Parathyroid adenoma (tissue), 2 donors: ENCODE measurements around the gene SYT7.

Experiments
- H2AFZ ChIP-seq: fragments of 300-600 bp; sonication (generic); one replicate; pipeline ENCODE4 v1.7.0; 2017; ENCODE audit warnings: antibody characterized with exemption, mild to moderate bottlenecking
- H3K27ac ChIP-seq: fragments of 300-600 bp; sonication (generic); one replicate; pipeline ENCODE4 v1.7.0; 2017
- H3K27me3 ChIP-seq: fragments of 300-600 bp; sonication (generic); one replicate; pipeline ENCODE4 v1.7.0; 2017; ENCODE audit warnings: low read length; ENCODE audit not compliant: control insufficient read depth, insufficient read depth
- H3K36me3 ChIP-seq: fragments of 300-600 bp; sonication (generic); one replicate; pipeline ENCODE4 v1.7.0; 2017; ENCODE audit warnings: low read length; ENCODE audit not compliant: control insufficient read depth, insufficient read depth
- H3K4me1 ChIP-seq: fragments of 300-600 bp; sonication (generic); one replicate; pipeline ENCODE4 v1.7.0; 2017; ENCODE audit warnings: control low read depth
- H3K4me2 ChIP-seq: fragments of 300-600 bp; sonication (generic); one replicate; pipeline ENCODE4 v1.7.0; 2017; ENCODE audit warnings: low read length
- H3K4me3 ChIP-seq: fragments of 300-600 bp; sonication (generic); one replicate; pipeline ENCODE4 v1.7.0; 2017; ENCODE audit warnings: low read depth, low read length
- H3K79me2 ChIP-seq: fragments of 300-600 bp; sonication (generic); one replicate; pipeline ENCODE4 v1.7.0; 2017; ENCODE audit warnings: control low read depth
- H3K9ac ChIP-seq: fragments of 300-600 bp; sonication (generic); one replicate; pipeline ENCODE4 v1.7.0; 2017; ENCODE audit warnings: mild to moderate bottlenecking
- H3K9me3 ChIP-seq: fragments of 300-600 bp; sonication (generic); one replicate; pipeline ENCODE4 v1.7.0; 2017; ENCODE audit warnings: low read length; ENCODE audit not compliant: control insufficient read depth
- CTCF ChIP-seq: fragments of 300-600 bp; sonication (generic); IDR thresholded peaks from one replicate; pipeline ENCODE4 v1.7.0; 2017; ENCODE audit warnings: antibody characterized with exemption, mild to moderate bottlenecking
- donor health status: primary hyperparathyroidism.

Gene SYT7

GRCh38 chr11:61534025-61534932 is 46.6 kb downstream of the SYT7 start:
- H2AFZ ChIP-seq, result no peak overlapping the region
- no peak for TF ChIP-seq CTCF
- no peak overlapping the region for H3K4me2 ChIP-seq
- H3K4me3 ChIP-seq, result no peak overlapping the region
- H3K27ac ChIP-seq, result no peak overlapping the region
- no peaks in the 10 kb centered on the region for H3K36me3 ChIP-seq
- H3K9ac ChIP-seq, result no peak overlapping the region
- peaks cover 10% of the 10 kb centered on the region for H3K4me1 ChIP-seq
- no peaks in the 10 kb centered on the region for H3K9me3 ChIP-seq
- H3K27me3 ChIP-seq, result no peaks in the 10 kb centered on the region
- H3K79me2 ChIP-seq, result no peaks in the 10 kb centered on the region

- Histone ChIP-seq H2AFZ (no peak overlapping the region), H3K27me3 (no peaks in the 10 kb centered on the region), H3K4me3 (no peak overlapping the region), H3K79me2 (no peaks in the 10 kb centered on the region), H3K36me3 (no peaks in the 10 kb centered on the region), H3K27ac (no peak overlapping the region), H3K4me1 (peaks cover 10% of the 10 kb centered on the region), H3K4me2 (no peak overlapping the region), H3K9ac (no peak overlapping the region), H3K9me3 (no peaks in the 10 kb centered on the region)
- no peak for TF ChIP-seq CTCF
These were observed 47.5 kb downstream of the SYT7 start for GRCh38 chr11:61533401-61533800.

GRCh38 chr11:61533039-61533375 is 47.9 kb downstream of the SYT7 start:
- Histone ChIP-seq H3K4me1 (peaks cover 10% of the 10 kb centered on the region), H3K4me3 (no peak overlapping the region), H3K79me2 (no peaks in the 10 kb centered on the region), H3K36me3 (no peaks in the 10 kb centered on the region), H3K4me2 (no peak overlapping the region), H3K9ac (no peak overlapping the region), H3K27ac (no peak overlapping the region), H3K9me3 (no peaks in the 10 kb centered on the region), H2AFZ (no peak overlapping the region), H3K27me3 (no peaks in the 10 kb centered on the region)
- no peak for TF ChIP-seq CTCF

- Histone ChIP-seq H3K4me3 (no peak overlapping the region), H3K4me1 (peaks cover 10% of the 10 kb centered on the region), H3K27me3 (no peaks in the 10 kb centered on the region), H2AFZ (no peak overlapping the region), H3K36me3 (no peaks in the 10 kb centered on the region), H3K4me2 (no peak overlapping the region), H3K79me2 (no peaks in the 10 kb centered on the region), H3K27ac (no peak overlapping the region), H3K9me3 (no peaks in the 10 kb centered on the region), H3K9ac (no peak overlapping the region)
- peak; percentile 77 for TF ChIP-seq CTCF
These were observed 48.5 kb downstream of the SYT7 start for GRCh38 chr11:61532134-61533038.
